ENCODE data around the gene FBXW9.

- TF ChIP-seq CTCF (IDR thresholded peaks at IDR 0.05; ENCODE audit: insufficient read depth, low read length, poor library complexity, severe bottlenecking) (no peak), EZH2phosphoT487 (conservative IDR thresholded peaks at IDR 0.05; ENCODE audit: low read length) (no peak)
Observed at GRCh38 chr19:12649941-12650340, 46.5 kb downstream of the FBXW9 start.
